Right renal cortex interstitium (tissue), 3 donors: ENCODE results near the gene WNK2. TPM values are rescaled to one million over a fixed set of nuclear protein-coding genes. Genes with fewer than 3 reads are reported as not detected.

Experiments used
- DNase-seq, 3 donors: peaks; one replicate each; pipeline ENCODE4 v3.0.0-alpha.2; 2013; ENCODE audit warnings: low read depth in 3 of 3, low spot score in 2 of 3
- polyA plus RNA-seq, 3 donors: library from polyadenylated mRNA; unstranded; fragments of 120-200 nt; gene quantifications; one replicate each; pipeline ENCODE4 v1.2.1, GENCODE V29; 2013; ENCODE audit not compliant: insufficient read length in 3 of 3

The WNK2 gene
- polyA plus RNA-seq, 3 donors, result 14.5 to 16.0 (median 15.1) TPM

- DNase-seq, result no peak
Measured at GRCh38 chr9:93288341-93288740, 104.4 kb downstream of the WNK2 start.

- no peak for DNase-seq
Measured at GRCh38 chr9:93288891-93289883, 105.2 kb downstream of the WNK2 start.

GRCh38 chr9:93290495-93291434 lies 106.8 kb downstream of the WNK2 start:
- no peak for DNase-seq

GRCh38 chr9:93291536-93292287 lies 107.8 kb downstream of the WNK2 start:
- no peak for DNase-seq

GRCh38 chr9:93292288-93292615 lies 108.3 kb downstream of the WNK2 start:
- DNase-seq, result no peak

GRCh38 chr9:93292664-93293328 lies 108.9 kb downstream of the WNK2 start:
- DNase-seq, result no peak

GRCh38 chr9:93294011-93294410 lies 110.1 kb downstream of the WNK2 start:
- DNase-seq, result no peak

GRCh38 chr9:93295031-93295430 lies 111.1 kb downstream of the WNK2 start:
- DNase-seq, result peak in 1 of 3 donors; percentile 15

GRCh38 chr9:93295456-93296076 lies 111.6 kb downstream of the WNK2 start:
- DNase-seq, result no peak

- DNase-seq, result no peak
Measured at GRCh38 chr9:93296889-93297480, 113.0 kb downstream of the WNK2 start.

- no peak for DNase-seq
Measured at GRCh38 chr9:93297659-93298497, 113.9 kb downstream of the WNK2 start.

GRCh38 chr9:93298498-93299417 lies 114.8 kb downstream of the WNK2 start:
- no peak for DNase-seq

GRCh38 chr9:93299418-93300174 lies 115.7 kb downstream of the WNK2 start:
- DNase-seq, result no peak

- no peak for DNase-seq
Measured at GRCh38 chr9:93300175-93300572, 116.2 kb downstream of the WNK2 start.

GRCh38 chr9:93300585-93301081 lies 116.7 kb downstream of the WNK2 start:
- no peak for DNase-seq

GRCh38 chr9:93301291-93301811 lies 117.4 kb downstream of the WNK2 start:
- no peak for DNase-seq
